CD4-positive, alpha-beta T cell treated with Interleukin-1 beta for 1 hour (primary cell): Measurements from ENCODE around the gene PLCD3.

Experiments used
- DNase-seq, 2 donors: peaks; one replicate each; pipeline ENCODE4 v3.0.0-alpha.2; 2020 to 2022

Gene PLCD3

DNA sequence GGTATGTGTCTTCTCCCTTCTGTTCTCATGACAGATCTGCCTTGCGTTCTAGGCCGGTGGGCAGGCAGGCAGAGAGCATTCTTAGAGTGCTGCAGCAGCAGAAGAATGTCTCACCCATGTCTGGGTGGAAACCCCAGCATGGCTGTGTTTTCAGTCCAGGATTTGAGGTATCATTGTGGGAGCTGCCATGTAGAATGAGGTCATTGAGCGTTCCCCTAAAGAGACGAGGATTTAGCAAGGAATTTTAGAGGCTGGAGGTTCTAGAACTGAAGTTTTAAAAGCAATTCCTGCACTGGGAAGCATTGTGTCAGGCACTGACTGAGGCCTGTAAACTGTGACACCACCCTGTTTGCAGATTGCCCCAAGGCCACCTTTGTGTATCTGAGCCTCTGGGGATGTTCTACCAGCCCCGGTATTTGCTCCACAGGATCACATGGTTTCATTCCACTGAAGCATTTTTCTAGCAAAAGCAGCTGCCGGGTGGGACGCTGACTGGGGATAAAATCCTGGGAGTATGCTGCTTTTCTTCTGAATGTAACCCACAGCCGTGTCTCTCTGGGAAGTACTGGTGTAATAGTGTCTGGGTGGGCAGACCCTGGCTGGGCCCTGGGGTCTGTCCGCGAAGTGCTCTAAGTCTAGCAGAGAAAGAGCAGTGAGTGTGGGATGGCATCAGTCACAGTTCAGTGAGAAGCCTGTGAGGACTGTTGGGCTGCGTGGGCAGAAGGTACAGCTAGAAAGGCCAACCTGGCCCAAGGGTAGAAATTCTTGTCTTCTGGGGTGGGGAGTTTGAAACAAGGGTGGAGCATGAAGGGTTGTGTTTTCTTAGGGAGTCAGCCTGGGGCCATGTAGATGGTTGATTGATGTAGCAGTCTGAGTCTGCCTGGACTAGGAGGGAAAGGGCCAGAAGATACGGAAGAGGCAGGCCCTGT, 30.2 kb downstream of the PLCD3 start:
- no peak for DNase-seq

DNA sequence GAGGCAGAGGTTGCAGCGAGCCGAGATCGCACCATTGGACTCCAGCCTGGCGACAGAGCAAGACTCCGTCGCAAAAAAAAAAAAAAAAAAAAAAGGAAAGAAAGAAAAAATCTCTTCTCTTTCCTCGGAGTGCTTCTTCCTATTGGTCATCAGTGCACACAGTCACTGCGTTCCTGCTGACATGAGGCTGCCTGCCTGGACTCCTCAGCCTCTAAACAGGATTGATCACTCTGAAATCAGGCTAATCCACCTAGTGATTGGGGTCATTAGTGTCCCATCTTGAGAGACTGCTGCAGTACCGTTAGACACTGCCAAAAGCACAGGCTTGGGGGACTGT, 30.8 kb downstream of the PLCD3 start:
- no peak for DNase-seq

DNA sequence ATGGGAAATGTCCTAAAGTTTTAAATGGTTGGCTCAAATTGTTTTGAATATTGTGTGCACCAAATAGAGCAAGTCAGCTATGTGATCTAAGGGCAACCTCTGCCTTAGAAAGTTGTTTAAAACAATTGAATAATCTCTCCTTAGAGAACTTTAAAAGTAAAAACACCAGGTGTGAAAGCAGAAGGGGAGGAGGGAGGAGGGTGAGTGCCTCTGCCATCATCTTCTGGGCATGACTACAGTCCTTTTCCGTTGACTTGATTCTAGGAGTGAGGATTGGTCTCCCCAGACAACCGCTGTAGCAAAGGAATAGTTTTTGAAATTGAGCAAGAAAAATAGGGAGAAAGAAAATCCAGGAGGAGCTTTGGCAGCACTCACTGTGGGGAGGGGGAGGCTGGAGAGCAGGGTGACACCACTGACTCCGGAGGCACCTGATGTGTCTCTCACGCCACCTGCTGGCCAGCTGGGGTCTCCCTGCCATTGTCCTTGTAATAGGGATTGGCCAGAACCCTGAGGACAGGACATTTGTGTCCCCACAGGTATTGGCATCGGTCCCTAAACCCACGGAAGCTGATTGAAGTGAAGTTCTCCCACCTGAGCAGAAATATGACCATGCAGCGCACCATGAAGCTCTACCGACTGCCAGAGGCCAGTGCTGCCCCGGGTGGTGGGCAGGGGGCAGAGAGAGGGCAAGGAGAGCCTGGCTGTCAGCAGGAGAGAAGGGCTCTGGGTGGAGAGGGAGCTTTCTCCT, 33.3 kb downstream of the PLCD3 start:
- DNase-seq, result peak; percentile 72 to 73

DNA sequence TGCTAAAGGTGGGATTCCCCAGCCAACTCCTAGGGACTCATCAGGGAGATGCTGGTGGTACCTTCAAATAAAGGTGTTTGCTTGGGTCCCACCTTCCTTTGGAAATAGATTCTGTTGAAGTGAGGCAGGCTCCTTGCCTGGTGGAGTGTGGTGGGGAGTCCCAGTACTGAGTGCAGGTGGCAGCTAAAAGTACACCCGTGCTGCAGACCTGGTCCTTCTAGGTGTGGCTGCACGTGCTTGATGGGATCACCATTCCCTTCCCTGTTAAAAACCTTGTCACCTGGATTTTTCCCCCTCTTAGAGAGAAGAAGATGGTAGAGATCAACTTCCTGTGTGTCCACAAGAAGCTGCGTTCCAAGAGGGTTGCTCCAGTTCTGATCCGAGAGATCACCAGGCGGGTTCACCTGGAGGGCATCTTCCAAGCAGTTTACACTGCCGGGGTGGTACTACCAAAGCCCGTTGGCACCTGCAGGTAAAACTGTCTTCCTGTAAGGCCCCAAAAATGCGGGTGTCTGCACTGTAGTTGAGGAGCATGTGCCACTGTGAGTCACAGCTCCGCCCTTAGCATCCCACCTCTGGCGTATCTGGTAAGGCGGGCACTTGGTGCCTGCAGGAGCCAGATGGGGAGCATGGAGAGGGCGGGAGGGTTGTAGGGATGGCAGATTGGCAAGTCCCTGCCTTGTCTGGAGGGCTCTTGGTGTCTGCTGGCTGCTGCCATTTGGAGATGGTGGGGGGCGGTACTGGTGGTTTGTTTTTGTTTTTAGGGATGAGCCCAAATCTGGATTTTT, 34.0 kb downstream of the PLCD3 start:
- DNase-seq, result no peak

DNA sequence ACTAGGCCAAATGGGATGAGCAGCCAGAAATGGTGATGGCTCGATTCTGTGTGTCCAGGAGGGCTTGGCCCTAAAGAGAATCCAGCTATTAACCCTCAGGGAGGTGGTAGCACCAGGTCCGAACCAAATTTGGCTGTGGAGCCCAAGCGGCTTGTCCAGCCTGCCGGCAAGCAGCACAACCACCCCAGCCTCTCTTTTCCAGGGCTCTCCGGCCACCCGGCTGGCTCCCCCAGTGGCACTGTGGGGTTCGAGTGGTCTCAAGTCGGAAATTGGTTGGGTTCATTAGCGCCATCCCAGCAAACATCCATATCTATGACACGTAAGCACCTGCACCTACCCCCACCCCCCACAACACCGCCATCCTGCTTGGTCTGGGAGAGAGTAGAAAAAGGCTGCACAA, 35.4 kb downstream of the PLCD3 start:
- DNase-seq, result no peak

DNA sequence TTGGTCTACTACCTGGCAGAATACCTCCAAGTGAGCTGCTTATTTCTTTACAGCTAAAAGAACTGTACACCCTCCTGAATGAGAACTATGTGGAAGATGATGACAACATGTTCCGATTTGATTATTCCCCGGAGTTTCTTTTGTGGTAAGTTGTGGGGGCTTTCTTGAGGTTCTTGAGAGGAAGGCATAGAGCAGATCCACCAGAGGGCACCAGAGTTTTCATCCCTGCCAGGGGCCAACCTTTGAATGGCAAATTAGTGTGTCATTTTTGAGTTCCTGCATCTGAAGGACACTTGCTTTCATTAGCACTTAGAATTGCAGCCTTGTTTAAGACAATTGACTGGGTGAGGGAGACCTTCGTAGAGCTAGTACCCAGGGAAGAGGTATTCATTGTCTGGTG, 36.2 kb downstream of the PLCD3 start:
- DNase-seq, result no peak

DNA sequence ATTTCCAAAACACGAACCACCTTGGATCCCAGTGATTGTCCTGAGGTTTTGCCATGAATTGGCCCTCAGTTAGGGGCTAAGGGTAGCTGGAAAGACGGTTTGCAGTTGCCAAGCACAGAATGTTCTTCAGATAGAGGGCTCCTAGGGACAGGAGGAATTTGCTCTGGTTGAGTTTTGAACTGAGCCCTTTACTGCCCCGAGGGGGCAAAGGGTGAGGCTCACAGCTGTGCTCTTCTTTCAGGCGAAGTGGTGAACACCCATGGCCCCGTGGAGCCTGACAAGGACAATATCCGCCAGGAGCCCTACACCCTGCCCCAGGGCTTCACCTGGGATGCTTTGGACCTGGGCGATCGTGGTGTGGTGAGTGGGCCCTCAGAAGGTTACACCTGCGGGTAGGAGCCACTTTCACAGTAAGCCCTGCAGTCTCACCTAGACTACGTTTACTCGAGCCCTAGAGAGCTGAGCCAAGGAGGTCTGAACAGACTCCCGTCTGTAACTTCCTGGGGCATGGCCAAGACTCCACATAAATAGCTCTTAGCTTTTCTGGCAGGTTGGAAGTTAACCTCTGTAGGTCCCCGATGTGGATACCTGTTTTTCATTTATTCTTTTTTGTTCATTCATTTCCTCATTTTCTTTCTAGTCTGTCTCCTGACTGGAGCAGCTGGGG, 38.7 kb downstream of the PLCD3 start:
- DNase-seq, result no peak

DNA sequence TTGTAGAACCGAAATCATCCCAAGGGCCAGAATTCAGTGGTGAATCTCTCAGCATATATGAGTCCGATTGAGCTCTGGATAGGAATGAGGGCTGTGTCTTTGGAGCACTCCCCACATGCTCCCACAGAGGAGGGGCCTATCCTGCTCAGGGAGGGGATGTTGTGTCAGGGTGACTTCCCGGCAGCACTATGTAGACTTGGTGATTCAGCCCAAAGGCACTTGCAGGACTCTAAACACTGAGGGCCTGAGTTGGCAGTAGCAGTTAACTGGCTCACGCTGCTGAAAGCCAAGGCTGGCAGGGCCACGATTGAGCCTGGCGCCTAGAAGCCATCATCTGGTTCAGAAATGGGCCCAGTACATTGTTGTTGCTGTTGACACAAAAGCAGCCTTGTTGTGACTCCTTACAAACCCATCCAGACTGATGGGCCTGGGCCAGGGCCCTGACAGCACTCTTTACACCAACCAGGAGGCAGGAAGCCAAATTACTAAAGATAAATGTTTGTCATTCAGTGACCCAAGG, 39.3 kb downstream of the PLCD3 start:
- DNase-seq, result no peak

DNA sequence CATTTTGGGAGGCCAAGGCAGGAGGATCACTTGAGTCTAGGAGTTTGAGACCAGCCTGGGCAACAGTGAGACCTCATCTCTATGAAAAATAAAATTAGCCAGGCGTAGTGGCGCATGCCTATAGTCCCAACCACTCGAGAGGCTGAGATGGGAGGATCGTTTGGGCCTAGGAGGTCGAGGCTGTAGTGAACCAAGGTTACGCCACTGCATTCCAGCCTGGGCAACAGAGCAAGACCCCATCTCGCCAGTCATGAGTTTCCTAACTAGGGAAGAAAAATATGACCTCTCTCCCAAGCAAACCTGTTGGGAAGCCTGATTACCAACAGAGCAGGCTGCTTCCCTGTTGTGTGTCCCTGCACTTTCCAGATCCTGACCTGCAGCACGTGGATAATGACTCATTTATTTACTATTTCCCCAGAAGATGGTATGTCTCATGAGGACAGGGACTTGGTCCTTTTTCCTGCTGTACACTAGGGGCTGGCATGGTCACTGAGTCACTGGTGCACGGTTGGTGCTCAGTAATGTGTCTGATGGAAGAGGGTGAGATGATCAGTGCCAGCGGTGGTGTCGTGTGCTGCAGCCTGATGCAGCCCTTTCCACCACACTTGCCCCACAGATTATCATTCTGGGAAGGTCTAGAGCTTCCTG, 40.4 kb downstream of the PLCD3 start:
- DNase-seq, result no peak

DNA sequence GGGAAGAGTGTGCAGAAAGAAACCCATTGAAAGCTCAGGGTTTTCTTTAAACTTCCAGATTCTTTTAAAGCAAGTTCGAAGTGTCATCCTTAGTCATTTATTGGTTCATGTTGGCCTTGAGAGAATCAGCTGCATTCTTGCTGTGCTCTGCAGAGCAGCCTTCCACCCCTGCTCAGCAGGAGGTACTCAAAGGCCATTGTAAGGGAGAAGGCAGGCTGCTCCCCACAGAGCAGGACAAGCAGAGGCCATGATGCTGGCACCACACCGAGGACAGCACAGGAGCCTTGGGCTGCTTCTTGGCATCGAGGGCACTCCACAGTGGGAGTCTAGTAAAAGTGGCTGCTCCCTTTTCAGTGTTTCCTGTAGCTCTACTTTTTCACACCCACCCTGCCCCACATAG, 41.6 kb downstream of the PLCD3 start:
- DNase-seq, result no peak

DNA sequence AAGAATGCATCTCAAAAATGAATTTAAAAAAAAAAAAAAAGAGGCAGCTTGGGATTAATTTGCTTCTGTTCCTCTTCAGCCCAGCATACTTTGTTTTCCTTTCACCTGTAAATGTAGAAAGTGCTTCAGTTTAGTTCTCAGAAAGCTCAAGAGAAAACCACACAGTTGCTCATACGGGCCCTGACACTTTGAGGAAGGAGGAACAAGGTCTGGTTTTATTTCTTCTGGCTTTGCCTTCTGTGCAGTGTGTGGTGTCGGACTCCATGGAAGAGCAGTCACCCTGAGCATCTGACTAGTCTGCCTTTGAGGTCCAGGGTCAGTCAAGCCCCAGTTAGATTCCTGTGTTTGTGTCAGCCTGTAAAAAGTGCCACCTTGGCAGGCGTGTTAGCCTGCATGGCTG, 43.6 kb downstream of the PLCD3 start:
- DNase-seq, result no peak

DNA sequence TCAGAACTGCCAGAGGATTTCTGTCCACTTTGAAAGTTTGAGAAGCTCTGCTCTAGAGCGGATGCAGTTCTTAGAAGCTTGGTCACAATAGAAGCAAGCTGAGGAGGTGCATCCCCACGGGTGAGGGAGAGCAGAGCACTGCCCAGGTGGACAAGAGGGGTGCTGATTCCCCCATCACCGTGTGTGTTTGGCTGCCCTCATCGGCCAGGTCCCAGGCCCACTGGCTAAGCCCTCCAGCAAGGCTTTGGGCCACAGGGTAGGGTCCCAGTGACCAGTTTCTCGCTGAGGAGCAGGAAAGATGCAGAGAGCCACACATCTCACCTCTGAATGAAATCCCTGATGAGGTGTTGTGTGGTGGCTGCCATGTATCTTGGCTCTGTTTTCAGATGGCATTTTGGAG, 44.3 kb downstream of the PLCD3 start:
- DNase-seq, result no peak

DNA sequence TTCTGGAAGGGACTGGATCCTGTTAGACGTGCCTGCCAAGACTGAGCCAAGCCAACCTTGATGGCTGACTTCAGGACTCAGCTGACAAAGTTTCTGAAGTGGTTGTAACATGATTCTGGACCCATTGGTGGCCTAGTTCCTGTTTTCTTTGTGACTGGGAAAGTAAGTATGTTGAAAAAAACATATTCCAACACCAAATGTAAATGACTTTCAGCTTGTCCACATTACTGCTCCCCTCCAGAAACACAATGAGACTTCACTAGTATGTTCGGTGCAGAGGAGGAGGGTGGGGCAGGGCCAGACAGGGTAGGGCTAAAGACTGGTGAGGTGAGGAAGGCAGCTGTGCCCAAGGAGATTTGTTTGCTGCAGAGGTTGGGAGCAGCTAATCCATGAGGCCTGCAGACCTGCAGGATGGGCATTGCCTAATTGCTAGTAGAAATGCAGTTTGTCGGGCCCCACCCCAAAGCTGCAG, 44.8 kb downstream of the PLCD3 start:
- DNase-seq, result no peak

DNA sequence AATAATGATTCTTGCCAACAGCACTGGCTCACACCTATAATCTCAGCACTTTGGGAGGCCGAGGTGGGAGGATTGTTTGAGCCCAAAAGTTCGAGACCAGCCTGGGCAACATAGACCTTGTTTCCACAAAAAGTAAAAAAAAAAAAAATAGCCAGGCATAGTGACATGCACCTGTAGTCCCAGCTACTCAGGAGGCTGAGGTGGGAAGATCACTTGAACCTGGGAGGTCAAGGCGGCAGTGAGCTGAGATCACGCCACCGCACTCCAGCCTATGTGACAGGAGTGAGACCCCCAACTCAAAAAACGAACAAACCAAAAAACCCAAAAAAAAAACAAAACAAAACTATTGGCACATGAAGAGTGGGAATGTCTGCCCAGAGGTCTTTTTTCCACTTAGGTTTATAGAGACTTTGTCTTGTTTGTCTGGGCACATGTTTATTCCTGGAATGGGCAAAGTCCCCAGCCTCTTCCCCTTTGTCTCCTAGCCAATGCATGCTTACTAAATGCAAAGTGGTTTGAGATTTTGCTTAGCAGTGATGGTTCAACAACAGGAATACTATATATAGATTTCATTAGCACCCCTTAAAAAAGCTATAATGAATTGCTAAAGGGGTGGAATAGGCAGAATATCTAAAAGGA, 45.3 kb downstream of the PLCD3 start:
- no peak for DNase-seq

DNA sequence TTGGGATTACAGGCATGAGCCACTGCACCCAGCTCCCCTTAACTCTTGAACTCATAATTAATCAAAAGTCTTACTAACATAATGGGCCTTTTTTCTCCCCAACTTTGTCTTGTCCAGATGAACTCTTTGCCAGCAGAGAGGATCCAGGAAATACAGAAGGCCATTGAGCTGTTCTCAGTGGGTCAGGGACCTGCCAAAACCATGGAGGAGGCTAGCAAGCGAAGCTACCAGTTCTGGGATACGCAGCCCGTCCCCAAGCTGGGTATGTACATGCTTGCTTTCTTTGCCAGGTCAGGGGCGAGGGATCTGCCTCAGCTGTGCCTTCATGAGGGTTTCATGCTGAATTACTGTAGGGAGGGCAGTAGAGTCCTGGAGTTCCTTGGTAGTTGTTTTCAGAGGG, 45.9 kb downstream of the PLCD3 start:
- no peak for DNase-seq

DNA sequence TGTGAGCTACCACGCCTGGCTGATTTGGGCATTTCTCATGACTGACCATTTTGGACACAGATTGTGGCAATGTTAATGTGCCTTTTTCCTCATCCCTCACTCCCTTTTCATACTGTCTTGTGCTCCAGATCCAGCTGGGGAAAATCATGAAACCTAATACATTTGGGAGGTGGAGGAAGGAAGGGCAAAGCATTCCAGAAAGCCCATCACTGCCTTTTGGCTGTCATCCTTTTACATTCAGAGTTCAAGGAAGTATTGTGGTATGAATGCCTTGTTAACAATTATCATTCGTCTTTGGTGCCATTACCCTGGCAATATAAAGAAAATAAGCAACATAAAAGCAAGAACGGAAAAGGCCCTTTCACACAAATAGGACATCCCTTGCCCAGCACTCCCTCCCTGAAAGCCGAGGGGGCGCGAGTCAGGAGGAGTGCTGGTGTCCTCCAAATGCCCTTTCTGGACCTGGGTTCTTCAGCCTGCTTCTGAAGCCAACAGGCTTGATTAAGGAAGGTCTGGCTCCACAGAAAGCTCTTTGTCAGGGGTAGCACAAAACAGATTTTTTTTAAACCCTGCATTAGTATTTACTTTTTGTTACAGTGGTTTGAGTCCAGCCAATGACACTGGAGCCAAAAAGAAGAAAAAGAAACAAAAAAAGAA, 51.1 kb downstream of the PLCD3 start:
- no peak for DNase-seq

DNA sequence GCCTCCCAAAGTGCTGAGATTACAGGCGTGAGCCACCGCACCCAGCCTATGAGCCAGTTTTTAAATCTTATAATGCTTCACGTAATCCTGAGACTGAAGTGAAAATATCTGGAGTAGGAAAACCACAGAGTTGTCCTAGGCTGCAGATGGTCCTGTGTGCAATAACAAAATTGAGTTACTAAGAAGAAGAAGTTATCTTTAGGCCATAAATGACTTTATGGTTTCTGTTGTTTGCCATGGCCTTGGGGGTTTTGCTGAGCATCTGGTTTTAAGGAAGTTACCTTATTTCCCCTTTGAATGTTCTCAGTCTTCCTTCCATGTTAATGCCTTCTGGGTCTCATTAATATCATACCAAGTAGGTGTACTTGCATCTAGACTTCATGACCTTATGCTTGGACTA, 54.7 kb downstream of the PLCD3 start:
- no peak for DNase-seq

DNA sequence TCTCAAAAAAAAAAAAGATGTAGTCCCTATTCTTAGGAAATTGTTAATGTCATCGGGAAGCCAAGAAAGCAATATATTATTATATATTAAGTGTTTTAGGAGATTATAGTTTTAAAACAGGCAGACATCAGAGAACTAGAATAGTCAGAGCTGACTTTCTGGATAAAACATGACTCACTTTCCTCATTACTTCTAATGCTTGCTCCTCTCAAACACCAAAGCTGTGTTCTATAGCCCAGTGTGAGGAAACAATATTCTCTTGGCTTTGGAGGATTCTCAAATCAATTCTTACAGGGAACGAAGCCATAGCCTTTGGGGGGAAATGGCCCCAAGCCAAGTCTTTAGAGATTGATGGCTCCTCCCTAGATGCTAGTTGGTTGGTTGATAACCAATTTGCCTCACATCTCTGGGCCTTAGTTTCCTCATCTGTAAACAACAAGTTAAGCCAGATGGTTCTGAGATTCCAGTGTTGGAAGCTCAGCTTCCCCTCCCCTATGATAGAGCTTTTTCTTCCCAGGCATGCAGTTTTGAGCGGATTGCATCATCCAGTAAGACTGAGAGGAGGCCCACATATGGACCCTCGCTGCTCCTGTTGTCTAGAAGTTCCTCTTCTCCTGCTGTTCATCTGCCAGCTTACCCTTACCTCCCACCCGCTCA, 58.8 kb downstream of the PLCD3 start:
- no peak for DNase-seq

DNA sequence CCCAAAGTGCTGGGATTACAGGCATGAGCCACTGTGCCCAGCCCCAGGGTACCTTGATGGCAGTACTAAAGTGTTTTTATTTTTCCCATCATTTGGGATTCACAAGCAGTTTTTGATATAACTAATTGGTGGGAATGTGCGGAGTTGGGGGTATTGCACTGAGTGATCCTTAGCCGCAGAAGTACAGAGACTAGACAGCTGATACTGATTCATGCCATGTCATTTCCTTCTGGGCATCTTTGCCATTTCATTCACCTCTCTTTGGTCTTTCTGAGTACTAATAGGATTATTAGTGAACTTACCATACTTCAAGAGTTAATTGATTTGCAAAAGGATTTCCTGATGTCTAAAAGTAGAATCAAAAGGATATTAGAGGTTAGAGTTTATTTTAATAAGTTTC, 61.5 kb downstream of the PLCD3 start:
- no peak for DNase-seq

DNA sequence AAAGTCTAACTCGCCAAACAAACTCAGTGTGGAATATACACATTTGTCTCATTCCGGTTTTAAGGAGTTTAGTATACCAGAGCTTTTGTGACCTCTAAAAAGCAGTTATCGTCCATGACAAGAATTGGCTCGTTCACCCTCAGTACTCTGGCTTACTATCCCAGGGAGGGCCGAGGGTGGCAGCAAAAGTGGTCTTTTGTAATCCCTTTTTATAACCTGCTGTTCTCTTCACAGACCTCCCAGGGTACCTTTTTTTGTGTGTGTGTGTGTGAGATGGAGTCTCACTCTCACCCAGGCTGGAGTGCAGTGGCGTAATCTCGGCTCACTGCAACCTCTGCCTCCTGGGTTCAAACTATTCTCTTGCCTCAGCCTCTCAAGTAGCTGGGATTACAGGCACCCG, 62.3 kb downstream of the PLCD3 start:
- no peak for DNase-seq

DNA sequence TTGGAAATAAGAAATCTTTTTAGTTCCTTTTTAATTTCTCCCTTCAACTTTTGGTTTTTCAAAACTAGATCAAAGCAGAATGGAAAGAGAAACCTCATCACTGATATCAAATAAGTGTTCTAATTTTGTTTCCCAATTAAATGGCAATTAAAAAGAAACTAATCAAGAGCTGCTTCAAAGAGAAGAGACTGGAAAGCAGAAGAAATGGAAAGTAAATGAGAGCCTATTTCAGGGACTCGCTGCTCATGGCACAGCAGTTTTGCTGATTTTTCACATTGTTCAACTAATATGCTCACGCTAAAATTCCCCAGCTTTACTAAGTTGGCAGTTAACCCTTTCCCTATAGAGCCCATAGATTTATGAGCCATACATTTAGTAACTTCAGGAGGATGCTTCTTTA, 64.7 kb downstream of the PLCD3 start:
- no peak for DNase-seq
